Amygdala (tissue), 56 donors: Measurements from ENCODE around the gene ANKS4B.
A peak's percentile ranks its signal among the peaks of the same experiment; 100 is the strongest.
"Not testable (repeated sequence)": the region's sequence is repeated elsewhere in the genome, so short reads cannot be mapped to it uniquely, and the experiment has no call there.

Experiments used
- DNase-seq, 56 donors: peaks; one replicate each; lab custom pipeline; 2025; lab: John Stamatoyannopoulos, UW

ANKS4B gene

GRCh38 chr16:21283521-21284289 is 50.2 kb downstream of the ANKS4B start:
- DNase-seq, result peak in 11 of 56 donors; percentile 2 to 24 (median 12)

- DNase-seq, result no peak
Observed at GRCh38 chr16:21284414-21284813, 50.9 kb downstream of the ANKS4B start.

GRCh38 chr16:21285314-21285713 is 51.8 kb downstream of the ANKS4B start:
- no peak for DNase-seq

- DNase-seq, result not testable (repeated sequence)
Observed at GRCh38 chr16:21289789-21290188, 56.3 kb downstream of the ANKS4B start.

GRCh38 chr16:21300309-21301167 is 67.0 kb downstream of the ANKS4B start:
- DNase-seq, result peak in 55 of 56 donors; percentile 18 to 96 (median 79)

- peak in 16 of 56 donors; percentile 5 to 45 (median 18) for DNase-seq
Observed at GRCh38 chr16:21301168-21301894, 67.8 kb downstream of the ANKS4B start.

GRCh38 chr16:21301895-21302291 is 68.4 kb downstream of the ANKS4B start:
- DNase-seq, result no peak

GRCh38 chr16:21302454-21302853 is 69.0 kb downstream of the ANKS4B start:
- no peak for DNase-seq

- no peak for DNase-seq
Observed at GRCh38 chr16:21302898-21303528, 69.5 kb downstream of the ANKS4B start.
